ENCODE measurements around the gene PCDHGC5.

Gene PCDHGC5

DNA sequence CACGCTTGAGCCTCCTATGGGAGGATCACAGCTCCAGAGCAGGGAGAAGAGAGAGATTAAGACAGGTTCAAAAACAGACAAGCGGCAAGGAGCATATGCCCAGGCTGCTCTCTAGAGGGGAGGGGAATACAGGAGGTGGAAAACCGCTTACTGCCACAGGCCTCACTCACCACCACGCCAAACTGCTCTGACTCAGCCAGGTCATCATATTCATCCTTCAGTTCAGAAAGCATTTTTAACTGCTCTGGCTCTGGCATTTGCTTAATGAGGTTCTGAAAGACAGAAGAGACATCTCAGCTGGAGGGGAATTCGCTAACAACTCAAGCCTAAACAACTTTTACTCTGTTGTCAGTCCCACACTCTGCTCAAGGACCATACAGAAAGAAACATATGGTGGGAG is 40.1 kb downstream of the PCDHGC5 start:
- no peak overlapping the region for H3K27ac ChIP-seq (ENCODE audit: poor library complexity, severe bottlenecking)
- H3K4me3 ChIP-seq (ENCODE audit: severe bottlenecking) = no peak overlapping the region
- peaks cover 4% of the 10 kb centered on the region for H3K4me1 ChIP-seq (ENCODE audit: insufficient read depth, poor library complexity, severe bottlenecking)
- H3K36me3 ChIP-seq (ENCODE audit: low read depth) = peaks cover 91% of the 10 kb centered on the region
- ATAC-seq (ENCODE audit: low read depth) (no peak), DNase-seq (ENCODE audit: low spot score) (no peak)
- H3K27me3 ChIP-seq (ENCODE audit: insufficient read depth, poor library complexity, severe bottlenecking) = no peaks in the 10 kb centered on the region
- H3K9me3 ChIP-seq (ENCODE audit: severe bottlenecking) = no peaks in the 10 kb centered on the region
- TF ChIP-seq, protein P1, sequence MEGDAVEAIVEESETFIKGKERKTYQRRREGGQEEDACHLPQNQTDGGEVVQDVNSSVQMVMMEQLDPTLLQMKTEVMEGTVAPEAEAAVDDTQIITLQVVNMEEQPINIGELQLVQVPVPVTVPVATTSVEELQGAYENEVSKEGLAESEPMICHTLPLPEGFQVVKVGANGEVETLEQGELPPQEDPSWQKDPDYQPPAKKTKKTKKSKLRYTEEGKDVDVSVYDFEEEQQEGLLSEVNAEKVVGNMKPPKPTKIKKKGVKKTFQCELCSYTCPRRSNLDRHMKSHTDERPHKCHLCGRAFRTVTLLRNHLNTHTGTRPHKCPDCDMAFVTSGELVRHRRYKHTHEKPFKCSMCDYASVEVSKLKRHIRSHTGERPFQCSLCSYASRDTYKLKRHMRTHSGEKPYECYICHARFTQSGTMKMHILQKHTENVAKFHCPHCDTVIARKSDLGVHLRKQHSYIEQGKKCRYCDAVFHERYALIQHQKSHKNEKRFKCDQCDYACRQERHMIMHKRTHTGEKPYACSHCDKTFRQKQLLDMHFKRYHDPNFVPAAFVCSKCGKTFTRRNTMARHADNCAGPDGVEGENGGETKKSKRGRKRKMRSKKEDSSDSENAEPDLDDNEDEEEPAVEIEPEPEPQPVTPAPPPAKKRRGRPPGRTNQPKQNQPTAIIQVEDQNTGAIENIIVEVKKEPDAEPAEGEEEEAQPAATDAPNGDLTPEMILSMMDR (IDR thresholded peaks at IDR 0.05; ENCODE audit: poor library complexity, severe bottlenecking) = no peak

DNA sequence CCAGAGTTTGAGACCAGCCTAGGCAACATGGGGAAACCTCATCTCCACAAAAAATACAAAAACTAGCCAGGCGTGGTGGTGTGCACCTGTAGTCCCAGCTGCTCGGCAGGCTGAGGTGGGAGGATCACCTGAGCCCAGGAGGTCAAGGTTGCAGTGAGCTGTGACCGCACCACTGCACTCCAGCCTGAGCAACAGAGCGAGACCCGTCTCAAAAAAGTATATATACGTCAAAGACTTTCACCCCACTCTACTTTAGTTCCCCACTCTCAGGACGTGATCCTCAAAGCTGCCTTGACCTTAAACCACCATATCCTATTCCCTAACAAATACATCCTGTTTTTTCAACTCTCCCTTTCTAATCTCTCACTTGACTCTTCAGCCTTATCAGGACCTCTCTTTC is 41.0 kb downstream of the PCDHGC5 start:
- Histone ChIP-seq H3K4me3 (ENCODE audit: severe bottlenecking) (no peak overlapping the region), H3K27me3 (ENCODE audit: insufficient read depth, poor library complexity, severe bottlenecking) (no peaks in the 10 kb centered on the region), H3K4me1 (ENCODE audit: insufficient read depth, poor library complexity, severe bottlenecking) (no peaks in the 10 kb centered on the region), H3K27ac (ENCODE audit: poor library complexity, severe bottlenecking) (no peak overlapping the region), H3K36me3 (ENCODE audit: low read depth) (peaks cover 93% of the 10 kb centered on the region), H3K9me3 (ENCODE audit: severe bottlenecking) (no peaks in the 10 kb centered on the region)
- no peak for DNase-seq (ENCODE audit: low spot score)
- TF ChIP-seq, protein P1 (IDR thresholded peaks at IDR 0.05; ENCODE audit: poor library complexity, severe bottlenecking) = no peak
- no peak for ATAC-seq (ENCODE audit: low read depth)

DNA sequence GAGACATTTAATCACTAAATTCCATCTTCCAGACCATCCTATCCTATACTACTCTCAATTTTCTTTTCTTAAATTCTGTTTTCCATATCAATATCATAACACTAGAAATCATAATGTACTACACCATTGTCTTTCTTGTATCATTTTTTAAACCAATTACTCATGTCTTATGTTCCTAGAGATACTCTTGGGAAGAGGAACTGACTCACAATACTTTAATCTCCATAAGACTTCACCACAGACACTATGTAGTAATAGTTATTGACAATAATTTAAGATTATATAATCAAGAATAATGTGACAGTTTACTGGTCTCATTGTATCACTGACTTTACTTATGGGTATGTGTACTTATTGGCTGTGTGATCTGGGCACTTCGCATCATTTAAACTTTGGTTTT is 43.8 kb downstream of the PCDHGC5 start:
- TF ChIP-seq, protein P1 (IDR thresholded peaks at IDR 0.05; ENCODE audit: poor library complexity, severe bottlenecking) = no peak
- no peak for ATAC-seq (ENCODE audit: low read depth)
- Histone ChIP-seq H3K27ac (ENCODE audit: poor library complexity, severe bottlenecking) (no peak overlapping the region), H3K36me3 (ENCODE audit: low read depth) (peaks cover 92% of the 10 kb centered on the region), H3K4me3 (ENCODE audit: severe bottlenecking) (no peak overlapping the region), H3K27me3 (ENCODE audit: insufficient read depth, poor library complexity, severe bottlenecking) (no peaks in the 10 kb centered on the region), H3K4me1 (ENCODE audit: insufficient read depth, poor library complexity, severe bottlenecking) (no peaks in the 10 kb centered on the region), H3K9me3 (ENCODE audit: severe bottlenecking) (no peaks in the 10 kb centered on the region)
- no peak for DNase-seq (ENCODE audit: low spot score)

DNA sequence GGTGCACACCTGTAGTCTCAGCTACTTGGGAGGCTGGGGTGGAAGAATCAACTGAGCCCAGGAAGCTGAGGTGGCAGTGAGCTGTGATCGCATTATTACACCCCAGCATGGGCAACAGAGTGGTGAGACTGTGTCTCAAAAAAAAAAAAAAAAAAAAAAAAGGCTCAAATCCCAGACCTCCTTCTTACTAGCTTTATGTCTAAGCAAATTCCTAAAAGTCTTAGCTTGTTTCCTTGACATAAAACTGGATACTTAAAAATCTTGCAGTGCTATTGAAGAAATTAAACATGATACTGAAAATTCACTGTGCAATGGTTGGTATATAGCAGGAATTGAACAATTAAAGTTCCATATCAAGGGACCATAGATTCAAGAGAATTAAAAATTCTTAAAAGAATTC is 45.0 kb downstream of the PCDHGC5 start:
- TF ChIP-seq, protein P1 (IDR thresholded peaks at IDR 0.05; ENCODE audit: poor library complexity, severe bottlenecking) = no peak
- no peak for DNase-seq (ENCODE audit: low spot score)
- no peak for ATAC-seq (ENCODE audit: low read depth)

DNA sequence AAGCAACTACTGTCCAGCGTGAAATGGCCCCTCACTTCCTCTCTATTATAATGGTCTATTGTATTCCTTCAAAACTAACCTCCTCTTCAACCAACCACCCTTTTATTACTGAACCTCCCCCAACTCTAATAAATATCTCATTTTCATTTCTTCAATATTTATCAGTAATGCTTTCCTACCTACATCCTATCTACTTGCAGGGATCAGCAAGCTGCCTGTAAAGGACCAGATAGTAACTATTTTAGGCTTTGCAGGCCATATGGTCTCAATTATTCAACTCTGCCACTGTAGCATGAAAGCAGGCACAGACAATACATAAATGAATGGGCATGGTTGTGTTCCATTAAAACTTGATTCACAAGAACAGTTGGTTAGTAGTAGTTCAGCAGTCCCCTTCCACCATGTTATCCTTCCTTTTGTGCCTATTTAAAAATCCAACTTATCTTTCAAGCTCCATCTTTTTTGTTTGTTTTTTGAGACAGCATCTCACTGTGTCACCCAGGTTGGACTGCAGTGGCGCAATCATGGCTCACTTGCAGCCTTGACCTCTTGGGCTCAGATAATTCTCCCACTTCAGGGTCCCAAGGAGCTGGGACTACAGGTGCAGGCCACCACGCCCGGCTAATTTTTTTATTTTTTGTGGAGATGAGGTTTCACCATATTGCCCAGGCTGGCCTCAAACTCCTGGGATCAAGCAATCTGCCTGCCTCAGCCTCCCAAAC is 45.8 kb downstream of the PCDHGC5 start:
- no peak overlapping the region for H3K27ac ChIP-seq (ENCODE audit: poor library complexity, severe bottlenecking)
- no peaks in the 10 kb centered on the region for H3K9me3 ChIP-seq (ENCODE audit: severe bottlenecking)
- ATAC-seq (ENCODE audit: low read depth) (no peak), DNase-seq (ENCODE audit: low spot score) (no peak)
- H3K27me3 ChIP-seq (ENCODE audit: insufficient read depth, poor library complexity, severe bottlenecking) = no peaks in the 10 kb centered on the region
- TF ChIP-seq, protein P1 (IDR thresholded peaks at IDR 0.05; ENCODE audit: poor library complexity, severe bottlenecking) = no peak
- H3K4me3 ChIP-seq (ENCODE audit: severe bottlenecking) = no peak overlapping the region
- H3K4me1 ChIP-seq (ENCODE audit: insufficient read depth, poor library complexity, severe bottlenecking) = no peaks in the 10 kb centered on the region
- peaks cover 84% of the 10 kb centered on the region for H3K36me3 ChIP-seq (ENCODE audit: low read depth)

More for the DNA sequence above, 45.0 kb downstream of the PCDHGC5 start:
- Histone ChIP-seq H3K27me3 (ENCODE audit: insufficient read depth, poor library complexity, severe bottlenecking) (no peaks in the 10 kb centered on the region), H3K4me1 (ENCODE audit: insufficient read depth, poor library complexity, severe bottlenecking) (no peaks in the 10 kb centered on the region), H3K27ac (ENCODE audit: poor library complexity, severe bottlenecking) (no peak overlapping the region), H3K4me3 (ENCODE audit: severe bottlenecking) (no peak overlapping the region), H3K9me3 (ENCODE audit: severe bottlenecking) (no peaks in the 10 kb centered on the region), H3K36me3 (ENCODE audit: low read depth) (peaks cover 84% of the 10 kb centered on the region)

All from RWPE2 (cell line).